Left renal pelvis (tissue), 4 donors: ENCODE data around the gene FBXW9. TPM values are rescaled to one million over a fixed set of nuclear protein-coding genes. Genes with fewer than 3 reads are reported as not detected.
"Not testable (repeated sequence)": the region's sequence is repeated elsewhere in the genome, so short reads cannot be mapped to it uniquely, and the experiment has no call there.

ENCODE experiments used
- DNase-seq, 4 donors: peaks; one replicate each; pipeline ENCODE4 v3.0.0-alpha.2; 2013; ENCODE audit warnings: low read depth in 4 of 4, low spot score in 3 of 4
- polyA plus RNA-seq, 4 donors: library from polyadenylated mRNA; unstranded; fragments of 120-200 nt; gene quantifications; one replicate each; pipeline ENCODE4 v1.2.1, GENCODE V29; 2013; ENCODE audit not compliant: insufficient read length in 4 of 4

The FBXW9 gene
- polyA plus RNA-seq, 4 donors, result 5.8 to 18.7 (median 11.3) TPM

- no peak for DNase-seq
Observed at GRCh38 chr19:12720296-12720695, 23.9 kb upstream of the FBXW9 start.

GRCh38 chr19:12715929-12716328 lies 19.5 kb upstream of the FBXW9 start:
- no peak for DNase-seq

- no peak for DNase-seq
Observed at GRCh38 chr19:12715102-12715501, 18.7 kb upstream of the FBXW9 start.

GRCh38 chr19:12713304-12713703 lies 16.9 kb upstream of the FBXW9 start:
- not testable (repeated sequence) for DNase-seq

GRCh38 chr19:12712077-12712476 lies 15.6 kb upstream of the FBXW9 start:
- DNase-seq, result not testable (repeated sequence)

- no peak for DNase-seq
Observed at GRCh38 chr19:12711187-12711586, 14.8 kb upstream of the FBXW9 start.

GRCh38 chr19:12708641-12709040 lies 12.2 kb upstream of the FBXW9 start:
- no peak for DNase-seq

GRCh38 chr19:12706332-12706718 lies 9.9 kb upstream of the FBXW9 start:
- no peak for DNase-seq

GRCh38 chr19:12705654-12706331 lies 9.4 kb upstream of the FBXW9 start:
- no peak for DNase-seq

GRCh38 chr19:12705169-12705568 lies 8.7 kb upstream of the FBXW9 start:
- DNase-seq, result no peak

GRCh38 chr19:12703046-12703445 lies 6.6 kb upstream of the FBXW9 start:
- DNase-seq, result no peak

GRCh38 chr19:12701596-12702282 lies 5.3 kb upstream of the FBXW9 start:
- no peak for DNase-seq

- DNase-seq, result no peak
Observed at GRCh38 chr19:12698138-12698537, 1.7 kb upstream of the FBXW9 start.

- not testable (repeated sequence) for DNase-seq
Observed at GRCh38 chr19:12697425-12697824, 994 bp upstream of the FBXW9 start.

GRCh38 chr19:12695997-12696365 lies 450 bp downstream of the FBXW9 start:
- no peak for DNase-seq

- no peak for DNase-seq
Observed at GRCh38 chr19:12695514-12695913, 917 bp downstream of the FBXW9 start.

- no peak for DNase-seq
Observed at GRCh38 chr19:12695096-12695495, 1.3 kb downstream of the FBXW9 start.

- DNase-seq, result no peak
Observed at GRCh38 chr19:12694641-12695040, 1.8 kb downstream of the FBXW9 start.

GRCh38 chr19:12692960-12693359 lies 3.5 kb downstream of the FBXW9 start:
- no peak for DNase-seq

GRCh38 chr19:12689581-12690216 lies 6.7 kb downstream of the FBXW9 start:
- no peak for DNase-seq

- no peak for DNase-seq
Observed at GRCh38 chr19:12689012-12689411, 7.4 kb downstream of the FBXW9 start.
